ENCODE results near the gene MAP6. TPM values are rescaled to one million over a fixed set of nuclear protein-coding genes. Genes with fewer than 3 reads are reported as not detected.
A peak's percentile ranks its signal among the peaks of the same experiment; 100 is the strongest.

The MAP6 gene
- total RNA-seq, 4 donors from 2014 or later = 10.4 to 16.3 (median 11.7) TPM

- no peak for TF ChIP-seq POLR2A (IDR thresholded peaks at IDR 0.05)
- TF ChIP-seq EP300 (IDR thresholded peaks at IDR 0.05) = no peak
- TF ChIP-seq CTCF (IDR thresholded peaks at IDR 0.05) = no peak
- no peak overlapping the region for H3K4me3 ChIP-seq
- no peak for DNase-seq (ENCODE audit: low spot score in 2 of 2)
- no peaks in the 10 kb centered on the region for H3K27me3 ChIP-seq
- no peaks in the 10 kb centered on the region for H3K9me3 ChIP-seq
- H3K36me3 ChIP-seq = peaks cover 0 to under 1% (median 0%) of the 10 kb centered on the region in 3 donors
- no peaks in the 10 kb centered on the region for H3K4me1 ChIP-seq
- no peak overlapping the region for H3K27ac ChIP-seq
- WGBS, 2 donors = 74 to 90% methylated on average over 3 of the region's 3 CpGs
Observed at GRCh38 chr11:75600356-75600755, 68.5 kb downstream of the MAP6 start.

GRCh38 chr11:75598900-75599299 lies 69.9 kb downstream of the MAP6 start:
- Histone ChIP-seq H3K9me3 (no peaks in the 10 kb centered on the region), H3K27me3 (no peaks in the 10 kb centered on the region), H3K4me3 (no peak overlapping the region), H3K4me1 (no peaks in the 10 kb centered on the region), H3K36me3 (no peaks in the 10 kb centered on the region), H3K27ac (no peak overlapping the region)
- no peak for TF ChIP-seq POLR2A (IDR thresholded peaks at IDR 0.05)
- no peak for TF ChIP-seq EP300 (IDR thresholded peaks at IDR 0.05)
- no peak for TF ChIP-seq CTCF (IDR thresholded peaks at IDR 0.05)
- WGBS, 2 donors = 90 to 91% methylated on average over 7 of the region's 7 CpGs
- no peak for DNase-seq (ENCODE audit: low spot score in 2 of 2)

- Histone ChIP-seq H3K4me3 (no peak overlapping the region), H3K9me3 (no peaks in the 10 kb centered on the region), H3K4me1 (peaks cover 0 to 1% (median 0%) of the 10 kb centered on the region in 4 donors), H3K36me3 (no peaks in the 10 kb centered on the region), H3K27ac (no peak overlapping the region), H3K27me3 (no peaks in the 10 kb centered on the region)
- TF ChIP-seq CTCF (IDR thresholded peaks at IDR 0.05) (no peak), EP300 (IDR thresholded peaks at IDR 0.05) (no peak), POLR2A (IDR thresholded peaks at IDR 0.05) (no peak)
- DNase-seq (ENCODE audit: low spot score in 2 of 2) = no peak
Observed at GRCh38 chr11:75598264-75598663, 70.6 kb downstream of the MAP6 start.

GRCh38 chr11:75597636-75598035 lies 71.2 kb downstream of the MAP6 start:
- no peak for TF ChIP-seq EP300 (IDR thresholded peaks at IDR 0.05)
- TF ChIP-seq CTCF (IDR thresholded peaks at IDR 0.05) = peak in 3 of 5 experiments; percentile 7 to 21 (median 21)
- Histone ChIP-seq H3K27ac (no peak overlapping the region), H3K9me3 (no peaks in the 10 kb centered on the region), H3K27me3 (no peaks in the 10 kb centered on the region), H3K4me3 (no peak overlapping the region), H3K4me1 (peaks cover 0 to 5% (median 0%) of the 10 kb centered on the region in 4 donors), H3K36me3 (no peaks in the 10 kb centered on the region)
- 60 to 65% methylated on average over 4 of the region's 4 CpGs for WGBS, 2 donors
- no peak for DNase-seq (ENCODE audit: low spot score in 2 of 2)

- Histone ChIP-seq H3K27ac (no peak overlapping the region), H3K4me1 (peaks cover 0 to 5% (median 0%) of the 10 kb centered on the region in 4 donors), H3K4me3 (no peak overlapping the region), H3K36me3 (no peaks in the 10 kb centered on the region), H3K9me3 (no peaks in the 10 kb centered on the region), H3K27me3 (no peaks in the 10 kb centered on the region)
- no peak for DNase-seq (ENCODE audit: low spot score in 2 of 2)
- TF ChIP-seq EP300 (IDR thresholded peaks at IDR 0.05) = no peak
- no peak for TF ChIP-seq CTCF (IDR thresholded peaks at IDR 0.05)
- WGBS, 2 donors = 71 to 92% methylated on average over 4 of the region's 4 CpGs
Observed at GRCh38 chr11:75596914-75597313, 71.9 kb downstream of the MAP6 start.

Data from tibial nerve (tissue), 4 donors.